ENCODE results near the gene ECT2L. TPM values are rescaled to one million over a fixed set of nuclear protein-coding genes. Genes with fewer than 3 reads are reported as not detected.

Gene ECT2L
- total RNA-seq, 1 donor from 2014 or later, result not detected

DNA sequence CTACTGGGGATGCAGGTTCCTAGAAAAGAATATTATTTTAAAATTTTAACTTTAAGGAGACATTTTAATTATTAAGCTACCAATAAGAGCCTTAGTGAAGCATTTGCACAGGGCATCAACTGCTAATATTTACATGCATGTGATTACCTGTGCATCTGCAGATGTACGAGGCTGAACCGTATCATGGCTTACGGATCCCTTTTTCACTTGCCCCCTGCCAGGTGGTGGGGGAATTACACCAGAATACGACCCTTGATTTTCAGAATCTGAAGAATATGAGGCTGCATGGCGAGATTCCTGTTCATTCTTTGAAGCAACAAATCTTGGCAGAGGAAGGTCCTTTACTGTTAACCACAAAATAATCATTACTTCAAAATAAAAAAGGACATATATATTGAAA, 149.5 kb downstream of the ECT2L start:
- no peak overlapping the region for H3K4me3 ChIP-seq (ENCODE audit: low read depth, low read length)
- DNase-seq (ENCODE audit: low read depth) (no peak), FAIRE-seq (no peak)
- TF ChIP-seq, protein P1, sequence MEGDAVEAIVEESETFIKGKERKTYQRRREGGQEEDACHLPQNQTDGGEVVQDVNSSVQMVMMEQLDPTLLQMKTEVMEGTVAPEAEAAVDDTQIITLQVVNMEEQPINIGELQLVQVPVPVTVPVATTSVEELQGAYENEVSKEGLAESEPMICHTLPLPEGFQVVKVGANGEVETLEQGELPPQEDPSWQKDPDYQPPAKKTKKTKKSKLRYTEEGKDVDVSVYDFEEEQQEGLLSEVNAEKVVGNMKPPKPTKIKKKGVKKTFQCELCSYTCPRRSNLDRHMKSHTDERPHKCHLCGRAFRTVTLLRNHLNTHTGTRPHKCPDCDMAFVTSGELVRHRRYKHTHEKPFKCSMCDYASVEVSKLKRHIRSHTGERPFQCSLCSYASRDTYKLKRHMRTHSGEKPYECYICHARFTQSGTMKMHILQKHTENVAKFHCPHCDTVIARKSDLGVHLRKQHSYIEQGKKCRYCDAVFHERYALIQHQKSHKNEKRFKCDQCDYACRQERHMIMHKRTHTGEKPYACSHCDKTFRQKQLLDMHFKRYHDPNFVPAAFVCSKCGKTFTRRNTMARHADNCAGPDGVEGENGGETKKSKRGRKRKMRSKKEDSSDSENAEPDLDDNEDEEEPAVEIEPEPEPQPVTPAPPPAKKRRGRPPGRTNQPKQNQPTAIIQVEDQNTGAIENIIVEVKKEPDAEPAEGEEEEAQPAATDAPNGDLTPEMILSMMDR (IDR thresholded peaks at IDR 0.05; ENCODE audit: insufficient read depth, low read length, severe bottlenecking), result no peak
- H3K36me3 ChIP-seq (ENCODE audit: control insufficient read depth, insufficient read depth, low read length), result peaks cover 9% of the 10 kb centered on the region
- no peaks in the 10 kb centered on the region for H3K27me3 ChIP-seq (ENCODE audit: control insufficient read depth, insufficient read depth, low read length)

DNA sequence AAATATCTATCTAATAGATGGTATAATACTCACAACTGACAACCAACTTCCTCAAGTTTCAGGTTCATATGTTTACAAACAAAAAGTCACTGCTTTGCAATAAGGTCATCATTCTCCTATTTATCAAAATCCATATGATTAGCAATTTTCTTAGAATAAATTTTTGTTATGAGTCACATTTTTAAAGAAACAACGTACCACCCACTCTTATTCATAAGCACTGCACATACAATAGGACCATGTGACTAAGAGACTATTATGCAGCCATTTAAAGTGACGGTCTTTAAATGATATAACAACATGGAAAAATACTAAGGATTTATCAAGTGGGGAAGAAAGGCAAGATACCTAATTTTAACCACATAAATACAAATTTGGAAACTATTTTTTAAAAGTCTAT, 152.1 kb downstream of the ECT2L start:
- FAIRE-seq (no peak), DNase-seq (ENCODE audit: low read depth) (peak; percentile 48)
- no peak overlapping the region for H3K4me3 ChIP-seq (ENCODE audit: low read depth, low read length)
- H3K27me3 ChIP-seq (ENCODE audit: control insufficient read depth, insufficient read depth, low read length), result no peaks in the 10 kb centered on the region
- TF ChIP-seq, protein P1 (IDR thresholded peaks at IDR 0.05; ENCODE audit: insufficient read depth, low read length, severe bottlenecking), result no peak
- peaks cover 8% of the 10 kb centered on the region for H3K36me3 ChIP-seq (ENCODE audit: control insufficient read depth, insufficient read depth, low read length)

DNA sequence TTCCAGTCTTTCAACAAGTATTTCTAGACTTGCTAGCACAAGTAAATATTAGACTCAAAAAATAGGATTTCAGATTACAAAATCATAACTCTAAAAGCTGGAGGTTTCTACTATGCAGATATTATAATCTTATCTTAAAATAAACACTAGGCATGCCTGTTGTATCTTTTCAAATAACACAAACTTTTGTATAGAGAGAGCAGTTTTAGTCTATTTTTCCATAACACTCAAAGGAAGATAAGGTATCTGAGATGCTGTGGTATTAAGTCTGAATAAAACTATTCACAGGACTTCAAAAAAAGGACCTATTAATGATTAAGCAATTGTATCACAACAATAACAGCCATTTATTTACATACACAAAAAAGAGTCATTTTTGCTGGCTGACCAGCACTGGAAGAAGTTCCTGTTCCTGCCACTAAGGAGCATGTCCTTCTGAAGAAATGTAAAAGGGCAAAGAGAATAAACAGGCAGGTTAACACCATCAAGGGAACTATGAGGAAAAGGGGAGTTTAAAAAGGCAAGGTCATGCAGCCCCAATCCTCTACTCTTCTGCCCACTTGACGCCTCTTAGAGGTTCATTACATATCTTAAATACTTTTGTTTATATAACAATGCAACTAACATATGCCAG, 152.8 kb downstream of the ECT2L start:
- no peaks in the 10 kb centered on the region for H3K27me3 ChIP-seq (ENCODE audit: control insufficient read depth, insufficient read depth, low read length)
- DNase-seq (ENCODE audit: low read depth) (no peak), FAIRE-seq (no peak)
- TF ChIP-seq, protein P1 (IDR thresholded peaks at IDR 0.05; ENCODE audit: insufficient read depth, low read length, severe bottlenecking), result no peak
- peaks cover 7% of the 10 kb centered on the region for H3K36me3 ChIP-seq (ENCODE audit: control insufficient read depth, insufficient read depth, low read length)
- H3K4me3 ChIP-seq (ENCODE audit: low read depth, low read length), result no peak overlapping the region

DNA sequence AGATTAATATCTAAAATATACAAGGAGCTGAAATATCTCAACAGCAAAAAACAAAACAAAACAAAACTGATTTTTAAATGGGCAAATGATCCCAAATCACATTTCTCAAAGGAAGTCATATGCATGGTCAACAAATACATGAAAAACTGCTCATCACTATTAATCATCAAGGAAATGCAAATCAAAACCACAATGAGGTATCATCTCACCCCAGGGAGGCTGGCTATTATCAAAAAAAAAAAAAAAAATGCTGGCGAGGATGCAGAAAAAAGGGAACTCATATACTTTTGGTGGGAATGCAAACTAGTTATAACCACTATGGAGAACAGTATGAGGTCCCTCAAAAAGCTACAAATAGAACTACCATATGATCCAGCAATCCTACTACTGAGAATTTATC, 157.6 kb downstream of the ECT2L start:
- FAIRE-seq, result no peak
- peak; percentile 79 for DNase-seq (ENCODE audit: low read depth)
- Histone ChIP-seq H3K4me3 (ENCODE audit: low read depth, low read length) (no peak overlapping the region), H3K27me3 (ENCODE audit: control insufficient read depth, insufficient read depth, low read length) (no peaks in the 10 kb centered on the region), H3K36me3 (ENCODE audit: control insufficient read depth, insufficient read depth, low read length) (no peaks in the 10 kb centered on the region)
- TF ChIP-seq, protein P1 (IDR thresholded peaks at IDR 0.05; ENCODE audit: insufficient read depth, low read length, severe bottlenecking), result no peak

Other genes with a start within 250 kb of the ECT2L start
- 11.1 and 11.4 TPM in 2 replicates for gene CCDC28A, start 22.3 kb upstream of the ECT2L start, total RNA-seq
- gene REPS1, start 192.2 kb downstream of the ECT2L start, total RNA-seq, result 31.1 and 38.3 TPM in 2 replicates
- gene ABRACL, start 232.7 kb downstream of the ECT2L start, total RNA-seq, result 39.2 and 43.4 TPM in 2 replicates

All from bronchial epithelial cell (primary cell).